HG03354 (cell line): Measurements from ENCODE around the gene SMIM28.
"Not testable (repeated sequence)": the region's sequence is repeated elsewhere in the genome, so short reads cannot be mapped to it uniquely, and the experiment has no call there.

Experiments used
- ATAC-seq: cut with Tn5 transposase; IDR thresholded peaks from one replicate; pipeline ENCODE4 v1.9.1; 2021; ENCODE audit warnings: mild to moderate bottlenecking; ENCODE audit not compliant: unreplicated experiment, poor library complexity, severe bottlenecking

Gene SMIM28

DNA sequence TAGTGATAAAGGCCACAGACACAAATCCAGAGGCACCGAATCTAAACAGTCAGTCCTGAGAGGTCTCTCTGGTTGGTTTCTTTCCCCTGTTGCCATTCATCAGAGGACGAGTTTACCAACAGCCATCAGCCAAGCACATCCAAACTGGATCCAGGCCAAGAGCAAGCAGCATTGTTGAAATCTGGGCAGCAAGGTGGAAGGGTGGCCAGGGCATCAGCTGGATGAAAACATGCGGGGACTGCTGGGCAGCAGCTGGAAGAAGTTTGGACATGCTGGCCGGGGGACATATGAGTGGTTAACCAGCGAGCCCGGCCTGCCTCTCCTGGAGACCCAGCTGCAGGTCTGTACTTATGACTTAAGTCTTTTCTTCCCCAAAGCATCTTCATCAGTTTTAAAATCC, at the start of gene SMIM28:
SMIM28 (plus strand) TSS at position 62 of the 400 bp plus-strand sequence; CDS start at position 230, 168 bp downstream.
- ATAC-seq = no peak

DNA sequence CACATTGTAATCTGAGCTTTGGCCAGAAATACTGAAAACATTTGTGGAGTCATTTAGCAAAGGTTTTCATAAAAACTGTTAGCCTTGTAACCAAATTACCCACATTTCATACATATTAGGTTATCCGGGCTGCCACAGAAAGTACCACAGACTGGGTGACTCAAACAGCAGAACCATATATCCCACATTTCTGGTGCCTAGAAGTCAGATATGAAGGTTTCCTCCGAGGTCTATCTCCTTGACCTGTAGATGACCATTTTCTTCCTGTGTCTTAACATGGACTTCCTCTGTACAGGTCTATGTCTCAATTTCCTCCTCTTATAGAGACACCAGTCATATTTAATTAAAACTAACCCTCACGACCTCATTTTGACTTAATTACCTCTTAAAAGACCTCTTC, 49.5 kb upstream of the SMIM28 start:
- ATAC-seq = no peak

DNA sequence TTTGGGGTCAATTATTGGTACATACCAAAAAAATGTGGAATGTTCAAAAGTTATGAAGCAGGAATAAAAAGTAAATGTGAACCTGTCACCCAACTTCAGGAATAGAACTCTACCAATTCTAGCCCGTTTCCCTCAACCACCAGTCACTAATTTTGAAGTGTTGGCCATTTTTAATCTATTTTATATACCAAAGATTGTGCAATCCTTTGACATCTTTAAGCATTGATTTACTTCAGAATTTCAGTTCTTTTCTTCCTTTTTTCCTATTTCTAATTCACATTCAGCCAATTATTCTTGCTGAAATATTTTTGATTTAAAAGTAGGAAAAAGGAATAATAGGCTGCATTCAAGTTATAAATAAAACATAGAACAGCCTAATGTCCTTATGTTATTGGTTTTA, 46.9 kb upstream of the SMIM28 start:
- ATAC-seq = no peak

DNA sequence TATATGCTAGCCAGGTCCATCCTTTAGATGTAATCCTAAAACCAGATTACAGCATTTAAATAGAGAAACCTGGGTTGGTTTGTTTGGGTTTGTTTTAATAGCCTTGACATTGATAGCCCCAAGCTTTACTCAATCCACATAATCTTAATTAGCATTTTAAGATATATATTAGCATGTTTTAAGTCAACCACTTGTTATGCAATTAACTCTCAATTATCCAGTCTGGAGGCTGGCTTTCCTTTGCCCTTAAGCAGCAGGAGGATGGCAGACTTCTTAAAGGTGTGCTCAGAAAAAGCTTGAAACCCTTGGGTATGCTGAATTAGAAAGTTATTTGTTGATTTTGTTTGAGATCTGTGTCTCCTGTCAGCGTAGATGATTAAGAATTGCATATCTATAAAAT, 46.3 kb upstream of the SMIM28 start:
- no peak for ATAC-seq

DNA sequence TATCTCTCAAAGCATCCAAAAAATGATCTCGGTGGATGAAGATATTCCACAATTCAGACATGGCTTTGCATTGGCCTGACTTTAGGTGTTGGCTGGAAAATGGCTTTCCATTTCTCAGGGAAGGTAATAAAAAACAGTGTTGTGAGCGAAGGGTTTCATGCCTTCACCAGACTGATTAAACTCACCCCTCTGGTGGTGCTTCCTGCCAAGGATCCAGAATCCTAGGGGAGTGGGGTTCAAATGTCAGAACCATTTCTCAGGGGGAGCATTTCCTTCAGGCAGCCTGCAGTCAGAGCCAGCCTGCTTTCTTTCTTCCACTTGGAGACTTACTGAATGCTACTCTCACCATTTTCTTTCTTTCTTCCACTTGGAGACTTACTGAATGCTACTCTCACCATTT, 45.7 kb upstream of the SMIM28 start:
- ATAC-seq = no peak

DNA sequence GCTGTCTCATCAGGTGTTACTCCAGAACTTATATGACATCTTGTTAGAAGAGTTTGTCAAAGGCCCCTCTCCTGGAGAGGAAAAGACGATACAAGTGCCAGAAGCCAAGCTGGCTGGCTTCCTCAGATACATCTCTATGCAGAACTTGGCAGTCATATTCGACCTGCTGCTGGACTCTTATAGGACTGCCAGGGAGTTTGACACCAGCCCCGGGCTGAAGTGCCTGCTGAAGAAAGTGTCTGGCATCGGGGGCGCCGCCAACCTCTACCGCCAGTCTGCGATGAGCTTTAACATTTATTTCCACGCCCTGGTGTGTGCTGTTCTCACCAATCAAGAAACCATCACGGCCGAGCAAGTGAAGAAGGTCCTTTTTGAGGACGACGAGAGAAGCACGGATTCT, 43.7 kb upstream of the SMIM28 start:
- ATAC-seq = no peak

DNA sequence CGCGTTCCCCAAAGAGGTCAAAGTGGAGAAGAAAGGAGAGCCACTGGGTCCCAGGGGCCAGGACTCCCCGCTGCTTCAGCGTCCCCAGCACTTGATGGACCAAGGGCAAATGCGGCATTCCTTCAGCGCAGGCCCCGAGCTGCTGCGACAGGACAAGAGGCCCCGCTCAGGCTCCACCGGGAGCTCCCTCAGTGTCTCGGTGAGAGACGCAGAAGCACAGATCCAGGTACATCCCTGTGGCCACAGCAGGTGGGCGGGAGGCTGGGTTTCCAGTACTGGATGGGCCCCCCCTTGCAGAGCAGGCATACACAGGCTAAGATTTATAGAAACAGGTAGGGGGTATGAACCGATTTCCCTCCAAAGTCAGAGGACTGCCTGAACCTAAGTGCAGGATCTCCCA, 42.7 kb upstream of the SMIM28 start:
- ATAC-seq = no peak

DNA sequence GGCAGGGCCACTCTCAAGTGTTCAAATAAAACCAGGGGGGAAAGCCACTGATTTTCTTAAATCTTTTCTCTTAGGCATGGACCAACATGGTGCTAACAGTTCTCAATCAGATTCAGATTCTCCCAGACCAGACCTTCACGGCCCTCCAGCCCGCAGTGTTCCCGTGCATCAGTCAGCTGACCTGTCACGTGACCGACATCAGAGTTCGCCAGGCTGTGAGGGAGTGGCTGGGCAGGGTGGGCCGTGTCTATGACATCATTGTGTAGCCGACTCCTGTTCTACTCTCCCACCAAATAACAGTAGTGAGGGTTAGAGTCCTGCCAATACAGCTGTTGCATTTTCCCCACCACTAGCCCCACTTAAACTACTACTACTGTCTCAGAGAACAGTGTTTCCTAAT, 41.5 kb upstream of the SMIM28 start:
- ATAC-seq = no peak

DNA sequence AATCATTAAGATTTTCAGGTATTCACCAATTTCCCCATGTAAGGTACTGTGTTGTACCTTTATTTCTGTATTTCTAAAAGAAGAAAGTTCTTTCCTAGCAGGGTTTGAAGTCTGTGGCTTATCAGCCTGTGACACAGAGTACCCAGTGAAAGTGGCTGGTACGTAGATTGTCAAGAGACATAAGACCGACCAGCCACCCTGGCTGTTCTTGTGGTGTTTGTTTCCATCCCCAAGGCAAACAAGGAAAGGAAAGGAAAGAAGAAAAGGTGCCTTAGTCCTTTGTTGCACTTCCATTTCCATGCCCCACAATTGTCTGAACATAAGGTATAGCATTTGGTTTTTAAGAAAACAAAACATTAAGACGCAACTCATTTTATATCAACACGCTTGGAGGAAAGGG, 40.6 kb upstream of the SMIM28 start:
- no peak for ATAC-seq

DNA sequence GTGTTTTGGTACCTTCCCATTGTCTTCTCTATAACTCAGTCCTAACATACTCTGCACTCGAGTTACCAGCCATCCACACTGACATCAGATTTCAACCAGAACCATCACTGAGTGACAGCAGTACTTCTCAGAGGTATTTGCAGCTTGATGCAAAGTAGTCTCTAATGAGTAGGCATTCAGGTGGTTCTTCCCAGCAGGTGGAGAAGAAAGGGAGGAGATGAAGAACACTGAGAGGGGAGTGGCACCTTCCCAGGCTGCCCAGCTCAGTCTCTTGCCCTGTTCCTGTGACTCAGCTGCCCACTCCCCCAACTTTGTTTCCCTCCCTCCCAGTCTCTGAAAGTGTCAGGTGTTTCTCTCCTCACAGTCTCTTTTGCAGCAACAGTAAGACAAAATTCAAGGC, 38.7 kb upstream of the SMIM28 start:
- ATAC-seq = no peak

DNA sequence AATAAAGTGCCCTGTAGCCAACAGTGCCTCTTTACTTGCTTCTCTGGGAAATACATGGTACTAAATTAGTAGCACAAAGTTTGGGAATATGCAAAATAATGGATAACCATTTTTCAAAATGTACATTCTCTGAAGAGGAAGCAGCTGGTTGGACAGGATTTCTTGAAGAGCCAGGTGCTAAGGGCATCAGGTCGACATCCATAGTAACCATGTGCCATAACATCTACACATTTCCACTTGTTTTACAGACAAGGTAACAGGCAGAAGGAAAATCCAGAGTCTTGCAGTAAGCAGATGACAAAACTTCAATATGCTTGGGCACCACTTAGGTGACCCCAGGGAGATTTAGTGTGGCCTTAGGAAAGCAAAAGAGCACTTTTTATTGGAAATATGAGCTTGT, 36.5 kb upstream of the SMIM28 start:
- ATAC-seq = no peak

DNA sequence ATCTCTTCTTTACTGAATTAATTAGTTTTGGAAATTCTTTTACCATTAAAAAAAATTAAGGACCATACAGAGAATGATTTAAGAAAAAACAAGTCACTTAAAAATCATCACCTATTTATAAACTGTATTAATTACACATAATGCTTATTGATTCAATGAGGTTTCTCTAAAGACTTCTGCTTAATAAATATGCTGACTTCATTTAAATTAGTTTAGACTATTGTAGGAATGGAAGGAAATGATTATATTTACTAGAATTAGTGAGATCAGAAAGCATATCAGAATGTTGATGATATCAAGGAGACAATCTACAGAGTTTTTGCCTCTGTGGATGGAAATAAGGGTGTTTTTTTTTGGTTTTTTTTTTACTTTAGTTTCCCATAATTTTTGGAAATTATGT, 34.6 kb upstream of the SMIM28 start:
- no peak for ATAC-seq

DNA sequence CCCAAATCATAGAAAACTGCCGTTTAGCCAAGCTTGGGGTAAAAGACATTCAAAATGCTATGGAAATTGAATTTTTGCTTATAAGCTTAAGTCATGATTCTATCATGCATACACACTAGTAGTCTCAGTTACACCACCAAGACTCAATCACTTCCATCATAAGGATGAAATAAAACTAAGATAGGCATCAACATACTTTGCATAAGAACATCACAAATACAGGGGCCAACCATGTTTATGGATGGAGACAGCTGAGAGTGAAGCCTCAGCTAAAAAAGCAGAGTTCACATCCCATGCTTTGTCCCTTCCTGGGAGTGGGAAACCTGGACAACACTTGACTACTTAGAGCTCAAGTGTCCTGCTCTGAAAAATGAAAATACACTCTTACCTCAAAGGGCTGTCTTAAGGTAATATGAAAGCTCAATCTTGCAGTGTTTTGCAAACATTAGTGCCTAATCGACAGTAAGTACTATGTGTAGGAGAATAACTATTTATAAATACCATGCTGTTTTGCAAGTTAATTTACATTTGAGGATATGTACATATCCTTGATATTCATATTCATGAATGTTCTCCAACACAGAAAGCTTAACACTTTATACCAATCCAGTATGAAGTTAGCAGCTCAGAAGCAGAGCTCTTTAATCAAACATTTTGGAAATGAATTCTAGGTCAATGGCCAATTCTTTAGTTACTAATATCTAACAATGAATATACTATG, 32.0 kb upstream of the SMIM28 start:
- ATAC-seq = no peak

DNA sequence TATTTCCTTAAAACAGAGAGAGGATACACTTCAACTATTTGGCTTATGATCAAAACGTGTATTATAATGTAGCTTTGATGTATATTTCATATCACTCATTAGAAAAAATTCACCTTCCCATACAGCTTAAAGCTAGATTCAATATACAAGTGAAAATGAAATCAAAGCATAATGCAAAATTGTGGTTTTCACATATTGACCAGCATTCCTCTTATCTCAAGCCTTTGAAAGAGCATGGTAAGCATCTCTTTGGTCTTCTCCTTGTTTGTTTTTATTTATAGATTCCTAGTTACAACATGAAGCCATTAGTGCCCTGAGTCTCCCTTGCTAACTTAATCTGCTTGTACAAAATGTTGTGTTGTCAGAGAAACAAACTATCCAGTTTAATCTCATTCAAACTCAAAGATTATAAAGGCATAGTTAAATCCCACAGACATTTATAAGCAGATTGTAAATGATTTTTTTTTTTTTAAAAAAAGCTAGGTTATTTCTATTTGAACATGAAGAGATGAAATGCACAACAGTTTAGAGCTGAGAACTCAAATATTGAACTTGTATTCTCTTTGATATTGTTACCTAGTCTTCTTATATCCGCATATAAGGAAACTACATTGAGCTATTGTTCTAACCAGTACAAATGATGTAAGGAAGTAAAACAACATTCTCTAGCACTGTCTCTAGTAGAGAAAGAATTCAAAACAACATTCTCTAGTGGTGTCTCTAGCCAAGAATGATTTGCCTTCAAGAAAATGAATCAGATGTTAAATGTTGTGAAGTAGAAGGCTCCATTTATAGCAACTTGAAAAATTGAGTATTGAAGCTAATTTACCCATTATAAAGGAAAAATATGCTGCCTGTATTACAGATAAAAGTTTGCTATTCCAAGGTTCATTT, 31.2 kb upstream of the SMIM28 start:
- no peak for ATAC-seq

DNA sequence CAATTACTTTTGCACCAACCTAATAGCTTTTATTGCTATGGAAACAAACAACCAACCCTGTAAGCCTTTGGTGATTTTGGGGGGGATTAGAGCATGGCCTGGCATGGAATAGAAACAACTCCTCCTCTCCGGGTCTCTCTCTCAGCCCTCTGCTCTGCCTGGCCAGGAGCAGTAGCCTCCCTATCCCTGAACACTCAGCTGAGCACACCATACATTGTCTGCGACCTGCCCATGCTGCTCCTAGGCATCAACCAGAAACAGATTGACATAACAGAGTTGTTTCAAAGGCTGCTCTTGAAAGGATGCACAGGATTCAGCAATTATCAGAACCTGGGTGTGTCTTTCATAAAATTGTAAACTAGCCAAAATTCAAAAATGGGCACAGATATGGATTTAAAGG, 29.8 kb upstream of the SMIM28 start:
- no peak for ATAC-seq

DNA sequence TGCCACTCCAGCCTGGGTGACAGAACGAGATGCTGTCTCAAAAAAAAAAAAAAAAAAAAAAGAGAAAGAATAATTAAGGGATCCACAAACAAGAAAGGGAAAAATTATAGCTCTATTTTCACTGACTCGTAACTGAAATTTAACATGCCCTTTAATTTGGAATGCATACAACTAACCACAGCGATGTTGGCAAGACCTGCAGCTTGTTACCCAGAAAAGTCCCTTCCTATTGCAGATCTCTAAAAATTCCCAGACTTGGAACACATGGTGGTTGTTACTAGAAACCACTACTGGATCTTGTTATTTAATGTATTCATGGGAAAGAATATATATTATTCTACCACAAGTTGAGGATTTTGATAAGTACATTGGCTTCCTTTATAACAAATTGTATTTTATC, 27.8 kb upstream of the SMIM28 start:
- ATAC-seq = no peak

DNA sequence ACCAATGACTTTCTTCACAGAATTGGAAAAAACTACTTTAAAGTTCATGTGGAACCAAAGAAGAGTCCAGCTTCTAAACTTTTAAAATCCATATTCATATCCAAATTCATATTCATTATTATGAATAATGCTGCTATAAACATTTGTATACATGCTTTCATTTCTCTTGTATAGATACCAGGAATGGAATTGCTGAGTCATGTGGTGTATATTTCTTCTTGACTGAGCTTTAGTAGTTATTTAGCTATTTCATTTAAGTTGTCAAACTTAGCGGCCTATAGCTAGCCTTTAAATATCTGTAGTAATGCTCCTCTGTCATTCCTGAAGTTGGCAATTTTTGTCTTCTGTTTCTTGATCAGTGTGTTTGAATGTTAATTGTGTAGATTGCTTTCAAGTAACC, 19.8 kb upstream of the SMIM28 start:
- no peak for ATAC-seq

DNA sequence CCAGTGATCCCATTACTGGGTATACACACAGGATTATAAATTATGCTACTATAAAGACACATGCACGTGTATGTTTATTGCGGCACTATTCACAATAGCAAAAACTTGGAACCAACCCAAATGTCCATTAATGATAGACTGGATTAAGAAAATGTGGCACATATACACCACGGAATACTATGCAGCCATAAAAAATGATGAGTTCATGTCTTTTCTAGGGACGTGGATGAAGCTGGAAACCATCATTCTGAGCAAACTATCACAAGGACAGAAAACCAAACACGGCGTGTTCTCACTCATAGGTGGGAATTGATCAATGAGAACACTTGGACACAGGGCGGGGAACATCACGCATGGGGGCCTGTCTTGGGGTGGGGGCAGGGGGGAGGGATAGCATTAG, 9.0 kb upstream of the SMIM28 start:
- ATAC-seq = not testable (repeated sequence)

DNA sequence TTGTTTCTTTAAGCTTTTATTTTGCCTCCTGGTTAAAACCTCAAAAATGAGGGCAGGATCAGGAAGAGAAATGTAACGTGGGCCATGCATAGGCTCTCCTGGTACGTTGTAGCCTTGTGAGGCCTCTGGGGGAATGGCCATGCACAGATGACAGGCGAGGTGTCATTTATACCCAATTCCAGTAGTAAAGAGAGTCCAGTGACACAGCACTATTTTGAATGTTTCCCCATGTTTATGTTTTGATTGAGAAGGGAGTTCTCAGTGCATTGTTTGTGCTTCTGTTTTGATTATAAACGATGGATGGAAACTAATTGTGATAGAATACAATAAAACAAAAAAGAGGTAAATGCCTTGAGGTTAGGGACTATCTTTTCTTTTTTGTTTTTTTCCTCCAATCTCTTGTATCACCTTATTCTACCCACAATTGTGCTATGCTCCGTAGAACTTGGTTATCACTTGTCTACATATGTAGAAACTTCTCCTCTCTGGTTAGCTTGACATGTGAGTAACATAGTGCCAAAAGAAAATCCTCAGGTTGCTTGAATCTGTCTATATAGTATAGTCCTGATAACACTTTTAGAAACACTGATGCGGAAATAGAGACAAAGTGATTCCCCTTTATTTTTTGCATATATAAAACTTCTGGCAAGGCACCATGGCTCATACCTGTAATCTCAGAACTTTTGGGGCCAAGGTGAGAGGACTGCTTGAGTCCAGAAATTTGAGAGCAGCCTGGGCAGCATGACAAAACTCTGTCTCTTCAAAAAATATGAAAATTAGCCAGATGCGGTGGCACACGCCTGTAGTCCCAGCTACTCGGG, 6.9 kb upstream of the SMIM28 start:
- no peak for ATAC-seq

DNA sequence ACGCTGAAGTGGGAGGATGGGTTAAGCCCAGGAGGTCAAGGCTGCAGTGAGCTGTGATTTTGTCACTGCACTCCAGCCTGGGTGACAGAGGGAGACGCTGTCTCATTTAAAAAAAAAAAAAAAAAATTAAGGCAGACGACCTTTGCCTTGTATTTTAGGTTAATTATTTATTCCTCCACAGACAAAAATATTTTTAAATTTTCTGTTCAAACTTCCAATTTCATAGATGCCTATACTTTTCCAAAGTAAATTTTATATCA, 6.3 kb upstream of the SMIM28 start:
- no peak for ATAC-seq

DNA sequence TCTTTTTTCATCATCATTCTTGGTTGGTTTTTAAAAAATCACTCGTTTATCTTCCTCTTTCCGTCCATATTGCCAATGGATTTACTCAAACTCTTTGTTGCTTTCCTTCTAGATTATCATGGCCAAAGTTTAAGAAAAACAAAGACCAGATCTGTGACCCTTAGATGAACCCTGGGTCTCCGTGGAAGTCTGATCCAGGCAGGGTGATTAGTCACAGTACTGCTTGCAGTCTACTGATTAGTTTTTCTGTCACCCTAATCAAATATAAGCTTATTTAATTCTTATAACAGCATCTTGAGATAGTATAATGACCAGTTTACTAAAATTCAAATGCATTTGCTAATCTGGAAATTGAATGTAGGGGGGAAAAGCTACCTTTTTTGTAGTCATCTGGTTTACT, 6.0 kb upstream of the SMIM28 start:
- no peak for ATAC-seq
